Spinal cord (tissue), 10 donors: ENCODE data around the gene TXNRD2. TPM values are rescaled to one million over a fixed set of nuclear protein-coding genes. Genes with fewer than 3 reads are reported as not detected.

Experiments used
- DNase-seq, 6 donors: peaks; one replicate each; pipeline versions ENCODE4 v3.0.0 to v3.0.0-alpha.2; 2013 to 2015; ENCODE audit warnings: low spot score in 6 of 6, low read depth in 4 of 6
- H3K27ac ChIP-seq: one replicate; pipeline ENCODE4 v1.5.1; 2013; ENCODE audit warnings: low read depth, low read length, control low read depth
- H3K27me3 ChIP-seq: one replicate; pipeline ENCODE4 v1.6.1; 2013; ENCODE audit warnings: low read length; ENCODE audit not compliant: control insufficient read depth, insufficient read depth
- H3K36me3 ChIP-seq: one replicate; pipeline ENCODE4 v1.6.1; 2013; ENCODE audit warnings: low read length; ENCODE audit not compliant: control insufficient read depth, insufficient read depth
- H3K4me1 ChIP-seq: one replicate; pipeline ENCODE4 v1.6.1; 2013; ENCODE audit warnings: low read length; ENCODE audit not compliant: control insufficient read depth, insufficient read depth
- H3K4me3 ChIP-seq: one replicate; pipeline ENCODE4 v1.5.1; 2013; ENCODE audit warnings: low read depth, low read length, control low read depth
- H3K9me3 ChIP-seq: one replicate; pipeline ENCODE4 v1.6.1; 2013; ENCODE audit warnings: low read length; ENCODE audit not compliant: control insufficient read depth, insufficient read depth
- WGBS: methylation state at CpG from one replicate; pipeline ENCODE4 v1.1.5; 2013; ENCODE audit warnings: missing lambda C conversion rate; ENCODE audit not compliant: insufficient coverage; 5-methylcytosine and 5-hydroxymethylcytosine counted together
- polyA plus RNA-seq, 2 donors: library from polyadenylated mRNA; unstranded; fragments of 120-200 nt; gene quantifications; one replicate each; pipeline ENCODE4 v1.2.1, GENCODE V29; 2013; ENCODE audit not compliant: insufficient read length in 2 of 2
- total RNA-seq, 2 donors: library from RNA; depleted of rRNA in 1 of 2; stranded (reverse); fragments of 120-200 nt in 1 of 2; fragments of >200 nt in 1 of 2; gene quantifications; one replicate each; pipeline versions ENCODE4 v1.2.3 to v1.2.4, GENCODE V29; 2013 to 2014
- donor health status: healthy.

The TXNRD2 gene
- total and polyA plus RNA-seq, 4 donors: 17.1 to 29.4 (median 23.6) TPM

DNA sequence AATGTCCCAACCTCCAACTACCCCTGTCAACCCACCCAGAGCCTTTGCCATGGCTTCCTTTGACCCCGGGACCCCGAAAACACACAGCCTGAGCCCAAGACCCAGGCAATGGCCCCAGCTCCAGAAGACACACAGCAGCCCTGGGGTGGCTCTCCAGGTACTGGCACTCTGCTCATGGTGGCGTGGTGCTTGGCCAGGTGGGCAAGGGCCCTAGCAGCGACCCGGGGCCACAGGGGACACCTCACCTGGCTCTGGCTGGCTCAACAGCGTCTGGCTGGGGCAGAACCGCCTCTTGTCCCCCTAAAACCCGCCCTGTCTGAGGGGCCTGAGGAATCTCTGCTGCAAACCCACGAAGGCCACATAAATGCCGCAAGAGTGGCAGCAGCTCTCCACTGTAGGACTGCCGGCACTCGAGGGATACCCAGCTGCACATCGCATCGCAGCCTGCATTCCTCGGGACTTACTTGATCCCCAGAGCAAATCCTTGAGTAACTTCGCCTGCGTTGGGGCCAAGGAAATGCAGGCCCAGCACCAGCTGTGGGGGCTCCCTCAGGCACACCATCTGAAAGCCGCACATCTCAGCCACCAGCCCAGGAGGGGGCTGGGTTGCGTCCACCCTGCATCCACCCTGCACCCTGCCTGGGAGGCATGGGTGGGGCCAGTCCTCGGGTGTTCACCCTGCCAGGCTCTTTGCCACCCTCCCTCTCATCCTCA lies 63.8 kb downstream of the TXNRD2 start:
- H3K9me3 ChIP-seq: no peaks in the 10 kb centered on the region
- WGBS: 89% methylated on average over 20 of the region's 20 CpGs
- H3K4me1 ChIP-seq: peaks cover 76% of the 10 kb centered on the region
- no peak for DNase-seq
- H3K27me3 ChIP-seq: no peaks in the 10 kb centered on the region
- H3K27ac ChIP-seq: no peak overlapping the region
- H3K4me3 ChIP-seq: no peak overlapping the region
- H3K36me3 ChIP-seq: peaks cover 79% of the 10 kb centered on the region

DNA sequence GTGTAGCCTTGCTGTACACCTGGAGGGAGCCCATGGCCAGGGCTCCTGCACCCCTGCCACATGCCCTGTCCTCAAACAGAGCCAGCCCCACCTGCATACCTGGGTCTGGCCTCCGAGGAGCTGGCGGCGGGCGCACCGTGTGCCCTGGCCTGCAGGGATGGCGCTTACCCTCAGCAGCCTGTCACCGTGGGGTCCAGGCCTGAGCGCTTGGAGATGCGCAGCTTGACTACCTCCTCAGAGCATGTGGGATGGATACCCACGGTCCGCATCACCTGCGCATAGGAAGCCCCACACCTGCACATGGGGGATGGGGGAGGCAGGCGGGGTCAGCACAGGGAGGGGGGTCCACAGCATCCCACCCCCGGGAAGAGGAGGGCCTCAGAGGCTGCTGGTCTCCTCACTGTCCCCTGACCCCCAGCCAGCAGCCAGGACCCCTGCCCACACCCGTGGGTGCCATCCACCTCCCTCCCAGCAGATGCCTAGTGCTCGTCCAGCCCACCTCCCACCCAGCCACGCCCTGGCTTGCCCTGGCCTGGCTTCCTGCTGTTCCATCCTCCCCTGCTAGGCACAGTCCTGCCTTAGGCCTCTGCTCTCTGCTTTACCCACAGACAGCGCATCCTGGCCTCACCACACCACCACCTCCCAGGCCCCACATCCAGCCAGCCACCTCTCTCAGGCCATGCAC lies 64.5 kb downstream of the TXNRD2 start:
- no peak for DNase-seq
- Histone ChIP-seq H3K27ac (no peak overlapping the region), H3K4me1 (peaks cover 70% of the 10 kb centered on the region), H3K27me3 (no peaks in the 10 kb centered on the region), H3K36me3 (peaks cover 77% of the 10 kb centered on the region), H3K4me3 (no peak overlapping the region), H3K9me3 (no peaks in the 10 kb centered on the region)
- 92% methylated on average over 14 of the region's 18 CpGs for WGBS

DNA sequence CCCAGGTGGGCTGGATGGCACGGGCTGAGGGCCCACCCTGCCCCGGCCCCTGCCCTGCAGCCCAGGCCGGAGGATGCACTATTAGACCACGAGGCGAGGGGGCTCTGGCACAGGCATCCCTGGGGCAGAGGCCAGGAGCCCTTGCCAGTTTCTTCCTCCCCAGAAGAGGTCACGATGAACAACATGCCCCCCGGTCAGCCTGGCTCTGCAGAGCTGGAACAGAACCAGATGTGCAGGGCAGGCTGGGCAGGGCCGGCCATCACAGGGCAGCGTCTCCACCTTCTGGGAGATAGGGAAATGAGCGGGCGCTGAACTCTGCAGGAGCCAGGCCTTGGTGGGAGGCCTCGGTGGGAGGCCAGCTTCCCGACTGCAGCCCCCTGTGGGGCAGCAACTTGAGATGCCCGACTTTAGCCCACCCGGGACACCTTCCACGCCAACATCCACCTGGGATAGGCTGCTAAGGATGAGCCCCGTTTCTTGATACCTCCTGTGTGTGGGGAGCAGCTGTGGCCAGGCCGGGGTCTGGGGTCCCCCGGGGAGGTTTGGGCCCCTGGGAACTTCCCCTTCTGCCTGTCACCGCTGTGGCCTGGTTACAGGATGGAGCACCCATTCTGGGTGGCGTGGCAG lies 65.2 kb downstream of the TXNRD2 start:
- H3K4me1 ChIP-seq: peaks cover 63% of the 10 kb centered on the region
- WGBS: 84% methylated on average over 18 of the region's 21 CpGs

DNA sequence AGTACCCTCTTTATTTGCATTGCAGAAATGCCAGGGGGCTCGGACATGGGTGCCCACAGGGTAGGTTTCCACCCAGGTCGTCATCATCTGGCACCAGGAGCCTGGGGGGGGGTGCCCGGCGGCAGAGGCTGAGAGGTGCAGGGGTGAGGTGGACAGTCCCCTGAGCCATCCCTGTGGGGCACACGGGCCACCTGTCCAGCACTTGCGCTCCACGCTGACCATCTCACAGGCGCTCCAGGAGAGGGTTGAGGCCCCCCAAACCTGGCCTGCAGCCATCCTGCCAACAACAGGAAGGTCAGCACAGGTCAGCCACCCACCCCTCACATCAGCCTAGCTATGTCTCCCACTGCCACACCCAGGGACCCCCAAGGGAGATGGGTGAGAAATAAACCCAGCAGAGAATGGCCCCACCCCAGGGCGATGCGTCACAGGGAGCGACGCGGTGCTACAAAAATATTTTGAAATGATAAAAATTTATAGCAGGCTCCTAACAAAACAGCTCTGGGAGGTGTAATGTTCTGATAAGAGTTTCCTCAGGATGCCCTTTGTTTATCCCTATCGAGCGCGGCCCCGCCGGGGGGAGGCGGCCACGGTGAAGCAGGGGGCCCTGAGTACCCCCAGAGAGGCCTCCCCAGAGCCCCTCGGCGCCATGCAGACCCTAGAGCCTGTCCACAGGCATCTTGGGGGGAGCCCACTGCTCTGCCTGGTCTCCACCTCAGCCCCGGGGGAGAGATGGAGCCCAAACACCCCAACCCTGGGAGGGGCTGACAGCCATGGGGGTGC lies 65.9 kb downstream of the TXNRD2 start:
- no peaks in the 10 kb centered on the region for H3K27me3 ChIP-seq
- H3K36me3 ChIP-seq: peaks cover 85% of the 10 kb centered on the region
- H3K4me1 ChIP-seq: peaks cover 56% of the 10 kb centered on the region
- no peaks in the 10 kb centered on the region for H3K9me3 ChIP-seq
- DNase-seq: no peak
- H3K27ac ChIP-seq: no peak overlapping the region
- no peak overlapping the region for H3K4me3 ChIP-seq
- whole genome bisulfite sequencing: 89% methylated on average over 18 of the region's 23 CpGs

More for the DNA sequence above, 65.2 kb downstream of the TXNRD2 start:
- no peak overlapping the region for H3K27ac ChIP-seq
- H3K9me3 ChIP-seq: no peaks in the 10 kb centered on the region
- no peak for DNase-seq
- no peaks in the 10 kb centered on the region for H3K27me3 ChIP-seq
- peaks cover 79% of the 10 kb centered on the region for H3K36me3 ChIP-seq
- no peak overlapping the region for H3K4me3 ChIP-seq

DNA sequence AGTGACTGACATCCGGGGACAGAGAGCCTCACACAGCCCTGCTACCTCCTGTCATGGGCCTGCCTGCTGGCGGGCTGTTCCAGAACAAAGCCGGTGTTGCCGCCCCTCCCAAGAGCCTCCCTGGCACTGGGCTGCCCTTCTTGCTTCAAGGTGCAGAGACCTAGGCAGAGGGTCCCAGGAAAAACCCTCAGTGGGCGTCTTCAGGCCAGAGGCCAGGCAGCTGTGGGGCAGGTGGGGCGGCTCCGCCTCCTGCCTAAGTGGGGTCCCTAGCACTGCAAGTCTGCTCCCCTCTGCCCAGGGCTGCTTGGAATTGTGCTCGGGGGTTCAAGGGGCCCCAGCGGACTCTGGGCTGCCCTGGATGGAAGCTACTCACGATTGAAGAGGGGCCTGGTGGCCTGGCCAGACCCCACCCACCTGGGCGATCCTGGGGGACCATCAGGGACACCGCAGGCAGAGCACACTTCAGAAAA lies 66.5 kb downstream of the TXNRD2 start:
- no peak for DNase-seq
- 78% methylated on average over 12 of the region's 12 CpGs for WGBS
- Histone ChIP-seq H3K36me3 (peaks cover 83% of the 10 kb centered on the region), H3K27me3 (no peaks in the 10 kb centered on the region), H3K4me1 (peaks cover 56% of the 10 kb centered on the region), H3K4me3 (no peak overlapping the region), H3K27ac (no peak overlapping the region), H3K9me3 (no peaks in the 10 kb centered on the region)

DNA sequence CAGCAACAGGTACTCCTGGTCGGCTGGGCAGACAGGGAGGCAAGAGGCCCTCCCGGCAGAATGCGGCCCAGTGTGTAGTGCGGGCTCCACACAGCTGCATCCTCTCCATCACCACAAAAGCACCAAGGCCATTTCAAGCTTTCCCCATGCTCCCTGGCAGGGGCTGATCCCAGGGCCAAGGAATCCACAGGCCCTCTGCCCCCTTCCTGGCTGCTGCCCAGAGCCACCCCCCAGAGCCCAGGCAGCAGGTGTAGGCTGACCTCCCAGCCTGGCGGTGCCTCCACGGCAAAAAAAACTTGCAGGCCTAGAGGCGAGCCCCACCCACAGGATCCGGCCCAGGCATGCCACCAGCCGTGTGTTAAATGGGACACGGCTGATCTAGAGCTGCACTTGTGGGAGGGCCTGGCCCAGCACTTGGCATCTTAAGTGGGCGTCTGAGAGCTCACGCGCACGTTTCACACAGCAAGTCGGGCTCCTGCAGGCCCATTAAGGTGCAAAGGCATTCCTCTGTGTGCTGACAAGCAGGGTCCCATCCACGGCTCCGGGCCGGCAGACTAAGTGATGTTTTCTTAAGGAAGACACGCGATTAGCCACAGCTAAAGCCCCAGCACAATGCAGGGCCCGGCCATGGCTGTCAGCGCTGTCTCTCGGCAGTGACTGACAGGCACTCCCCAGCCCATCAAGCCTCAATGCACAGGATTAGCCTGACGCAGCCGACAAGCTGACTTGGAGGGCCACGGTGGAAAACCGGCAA lies 67.1 kb downstream of the TXNRD2 start:
- Histone ChIP-seq H3K4me3 (no peak overlapping the region), H3K27ac (no peak overlapping the region), H3K36me3 (peaks cover 76% of the 10 kb centered on the region), H3K27me3 (no peaks in the 10 kb centered on the region), H3K9me3 (no peaks in the 10 kb centered on the region), H3K4me1 (peaks cover 56% of the 10 kb centered on the region)
- 37% methylated on average over 27 of the region's 27 CpGs for WGBS
- DNase-seq: peak in 2 of 6 donors; percentile 23 to 36

DNA sequence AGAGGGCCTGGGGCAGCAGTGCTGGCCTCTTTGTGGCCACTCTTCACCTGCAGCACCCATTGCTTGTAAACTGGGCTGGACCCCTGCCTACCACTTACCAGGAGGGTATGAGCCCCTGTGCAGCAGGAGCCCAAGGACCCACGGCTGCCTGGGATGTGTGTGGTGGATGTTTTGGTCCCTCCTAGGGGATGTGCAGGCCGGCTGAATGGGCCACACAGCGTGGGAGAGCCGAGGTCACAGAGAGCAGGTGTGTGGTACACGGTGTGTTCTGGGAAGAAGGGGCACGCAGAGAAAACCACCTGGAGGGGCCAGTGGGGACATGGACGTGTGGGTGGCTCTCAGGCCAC lies 67.7 kb downstream of the TXNRD2 start:
- Histone ChIP-seq H3K27ac (no peak overlapping the region), H3K4me1 (peaks cover 56% of the 10 kb centered on the region), H3K27me3 (no peaks in the 10 kb centered on the region), H3K36me3 (peaks cover 72% of the 10 kb centered on the region), H3K4me3 (no peak overlapping the region), H3K9me3 (no peaks in the 10 kb centered on the region)
- no peak for DNase-seq
- 78% methylated on average over 7 of the region's 7 CpGs for WGBS

DNA sequence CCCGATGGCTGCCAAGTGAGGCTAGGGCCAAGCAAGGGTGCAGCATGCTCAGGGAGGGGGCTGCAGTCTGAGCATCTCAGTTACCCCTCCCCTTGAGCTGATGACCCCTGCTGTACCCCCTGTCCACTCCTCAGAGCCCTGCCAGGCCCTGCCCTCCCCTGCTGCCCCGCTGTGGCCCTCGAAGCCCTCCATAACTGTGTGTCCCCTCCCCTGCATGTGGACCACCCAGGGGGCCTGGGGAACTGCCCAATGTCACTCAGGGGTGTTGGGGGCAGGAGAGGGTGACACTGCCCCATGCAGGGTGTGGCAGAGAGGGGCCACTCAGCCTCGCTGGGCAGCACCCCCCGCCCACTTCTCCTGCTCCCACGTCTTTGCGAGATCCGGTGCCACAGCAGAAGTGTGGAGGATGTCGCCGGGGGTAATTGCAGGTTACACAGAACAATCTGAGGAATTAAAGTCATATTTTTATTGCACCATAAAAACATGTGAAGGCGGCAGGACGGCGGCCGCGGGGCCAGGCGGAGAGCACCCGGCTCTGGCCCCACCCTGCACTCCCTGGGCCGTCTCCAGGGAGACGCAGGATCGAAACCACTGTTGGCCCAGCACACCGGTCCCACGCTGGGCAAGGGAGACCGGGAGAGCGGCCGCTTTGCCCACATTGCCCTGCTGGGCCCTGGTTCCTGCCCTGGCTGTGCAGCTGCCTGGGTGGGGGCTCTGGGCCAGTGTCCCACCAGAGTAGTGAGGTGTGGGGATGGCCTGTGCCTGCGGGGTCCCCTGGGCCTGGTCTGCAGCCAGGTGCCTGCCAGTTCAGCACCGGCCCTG lies 68.3 kb downstream of the TXNRD2 start:
- 66% methylated on average over 23 of the region's 27 CpGs for whole genome bisulfite sequencing
- peaks cover 56% of the 10 kb centered on the region for H3K4me1 ChIP-seq
- peaks cover 67% of the 10 kb centered on the region for H3K36me3 ChIP-seq
- H3K27me3 ChIP-seq: no peaks in the 10 kb centered on the region
- no peak for DNase-seq
- no peak overlapping the region for H3K27ac ChIP-seq
- H3K4me3 ChIP-seq: no peak overlapping the region
- no peaks in the 10 kb centered on the region for H3K9me3 ChIP-seq
